GM12878 (cell line): Measurements from ENCODE around the gene HIP1. TPM values are rescaled to one million over a fixed set of nuclear protein-coding genes. Genes with fewer than 3 reads are reported as not detected.

Source experiments
- ATF2 ChIP-seq: IDR thresholded peaks from 2 replicates; pipeline ENCODE4 v1.6.1; 2012; ENCODE audit warnings: low read length, inconsistent platforms
- MTA2 ChIP-seq: fragments of 450-650 bp; IDR thresholded peaks from 2 replicates; pipeline ENCODE4 v1.6.1; 2016; ENCODE audit warnings: low read depth, mild to moderate bottlenecking, moderate library complexity
- NR2C1 ChIP-seq: fragments of 450-650 bp; IDR thresholded peaks from 2 replicates; pipeline ENCODE4 v1.6.1; 2017; ENCODE audit warnings: antibody characterized with exemption, mild to moderate bottlenecking, moderate library complexity
- NRF1 ChIP-seq: conservative IDR thresholded peaks from 2 replicates; pipeline ENCODE4 v1.6.1; 2011; ENCODE audit warnings: mild to moderate bottlenecking, low read depth, low read length, improper control_type of control experiment
- PAX5 ChIP-seq: IDR thresholded peaks from 2 replicates; pipeline ENCODE4 v1.6.1; 2011; ENCODE audit warnings: low read depth, low read length, borderline replicate concordance
- PRDM15 ChIP-seq: fragments of 450-650 bp; formaldehyde crosslinking; IDR thresholded peaks from 2 replicates; pipeline ENCODE4 v1.4.0; 2020; ENCODE audit warnings: mild to moderate bottlenecking, moderate library complexity
- polyA plus RNA-seq, 11 experiments: library from polyadenylated mRNA; depleted of rRNA in 4 of 11; unstranded in 6 of 11; stranded (reverse) in 5 of 11; fragments of >200 nt; fragmentation: Nextera tagmentation in 4 of 11; fragmentation: Illumina TruSeq in 1 of 11; extraction: Ambion mirVana in 4 of 11; extraction: Trizol in 1 of 11; gene quantifications; 1 replicate in 1 of 11; 2 replicates in 10 of 11; pipeline versions ENCODE4 v1.2.1 to v1.2.3, GENCODE V29; 2011 to 2016; ENCODE audit warnings: inconsistent platforms in 2 of 11, missing spikeins in 2 of 11, low read depth in 1 of 11
- total RNA-seq, 4 experiments: library from RNA; depleted of rRNA in 3 of 4; stranded (reverse); fragments of >200 nt in 3 of 4; fragmentation: Illumina TruSeq in 1 of 4; extraction: Trizol in 1 of 4; gene quantifications; 2 replicates each; pipeline versions ENCODE4 v1.2.1 to v1.2.3, GENCODE V29; 2013 to 2021
- TF ChIP-seq, protein P1 (sequence below): IDR thresholded peaks from 2 replicates; pipeline ENCODE4 v1.6.1; 2012; ENCODE audit warnings: improper control_type of control experiment, low read depth, low read length; ENCODE audit not compliant: insufficient replicate concordance
- TF ChIP-seq, protein P2 (sequence below): fragments of 450-650 bp; IDR thresholded peaks from 2 replicates; pipeline ENCODE4 v1.6.1; 2017; ENCODE audit warnings: mild to moderate bottlenecking, low read depth, inconsistent platforms; ENCODE audit not compliant: poor library complexity, severe bottlenecking

Gene HIP1
- total and polyA plus RNA-seq, 10 of the 15 experiments (the other 5 are each of a cell fraction or from before 2014, with no cell fraction given) = 1.2 to 9.7 (median 3.2) TPM

DNA sequence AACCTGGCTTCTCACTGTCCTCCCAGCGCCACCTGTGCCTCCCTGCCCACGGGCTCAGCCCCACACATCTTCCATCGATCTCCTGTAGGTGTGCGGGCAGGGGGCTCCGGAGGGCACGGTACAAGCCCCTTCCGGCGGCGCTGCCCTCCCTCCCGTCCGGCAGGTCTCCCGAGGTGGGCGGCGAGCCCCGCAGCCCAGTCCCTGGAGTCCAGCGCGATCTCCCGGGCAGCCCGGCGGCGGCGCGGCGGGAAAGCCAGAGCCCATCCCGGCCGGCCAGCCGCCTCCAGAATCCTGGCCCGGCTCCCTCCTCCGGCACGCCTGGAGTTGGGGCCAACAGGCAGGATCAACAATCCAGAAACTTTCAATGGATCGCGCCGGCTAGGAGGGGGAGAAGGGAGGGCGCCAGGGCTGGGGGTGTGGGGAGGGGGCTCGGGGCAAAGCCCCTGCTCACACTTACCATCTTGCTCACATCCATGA lies 100.1 kb downstream of the HIP1 start (continued):
- TF ChIP-seq, protein P1, sequence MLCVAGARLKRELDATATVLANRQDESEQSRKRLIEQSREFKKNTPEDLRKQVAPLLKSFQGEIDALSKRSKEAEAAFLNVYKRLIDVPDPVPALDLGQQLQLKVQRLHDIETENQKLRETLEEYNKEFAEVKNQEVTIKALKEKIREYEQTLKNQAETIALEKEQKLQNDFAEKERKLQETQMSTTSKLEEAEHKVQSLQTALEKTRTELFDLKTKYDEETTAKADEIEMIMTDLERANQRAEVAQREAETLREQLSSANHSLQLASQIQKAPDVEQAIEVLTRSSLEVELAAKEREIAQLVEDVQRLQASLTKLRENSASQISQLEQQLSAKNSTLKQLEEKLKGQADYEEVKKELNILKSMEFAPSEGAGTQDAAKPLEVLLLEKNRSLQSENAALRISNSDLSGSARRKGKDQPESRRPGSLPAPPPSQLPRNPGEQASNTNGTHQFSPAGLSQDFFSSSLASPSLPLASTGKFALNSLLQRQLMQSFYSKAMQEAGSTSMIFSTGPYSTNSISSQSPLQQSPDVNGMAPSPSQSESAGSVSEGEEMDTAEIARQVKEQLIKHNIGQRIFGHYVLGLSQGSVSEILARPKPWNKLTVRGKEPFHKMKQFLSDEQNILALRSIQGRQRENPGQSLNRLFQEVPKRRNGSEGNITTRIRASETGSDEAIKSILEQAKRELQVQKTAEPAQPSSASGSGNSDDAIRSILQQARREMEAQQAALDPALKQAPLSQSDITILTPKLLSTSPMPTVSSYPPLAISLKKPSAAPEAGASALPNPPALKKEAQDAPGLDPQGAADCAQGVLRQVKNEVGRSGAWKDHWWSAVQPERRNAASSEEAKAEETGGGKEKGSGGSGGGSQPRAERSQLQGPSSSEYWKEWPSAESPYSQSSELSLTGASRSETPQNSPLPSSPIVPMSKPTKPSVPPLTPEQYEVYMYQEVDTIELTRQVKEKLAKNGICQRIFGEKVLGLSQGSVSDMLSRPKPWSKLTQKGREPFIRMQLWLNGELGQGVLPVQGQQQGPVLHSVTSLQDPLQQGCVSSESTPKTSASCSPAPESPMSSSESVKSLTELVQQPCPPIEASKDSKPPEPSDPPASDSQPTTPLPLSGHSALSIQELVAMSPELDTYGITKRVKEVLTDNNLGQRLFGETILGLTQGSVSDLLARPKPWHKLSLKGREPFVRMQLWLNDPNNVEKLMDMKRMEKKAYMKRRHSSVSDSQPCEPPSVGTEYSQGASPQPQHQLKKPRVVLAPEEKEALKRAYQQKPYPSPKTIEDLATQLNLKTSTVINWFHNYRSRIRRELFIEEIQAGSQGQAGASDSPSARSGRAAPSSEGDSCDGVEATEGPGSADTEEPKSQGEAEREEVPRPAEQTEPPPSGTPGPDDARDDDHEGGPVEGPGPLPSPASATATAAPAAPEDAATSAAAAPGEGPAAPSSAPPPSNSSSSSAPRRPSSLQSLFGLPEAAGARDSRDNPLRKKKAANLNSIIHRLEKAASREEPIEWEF = no peak
- TF ChIP-seq PRDM15 (CRISPR knock-in tag) (no peak), NRF1 (no peak), ATF2 (no peak), NR2C1 (no peak), MTA2 (no peak), PAX5 (no peak)
- TF ChIP-seq, protein P2, sequence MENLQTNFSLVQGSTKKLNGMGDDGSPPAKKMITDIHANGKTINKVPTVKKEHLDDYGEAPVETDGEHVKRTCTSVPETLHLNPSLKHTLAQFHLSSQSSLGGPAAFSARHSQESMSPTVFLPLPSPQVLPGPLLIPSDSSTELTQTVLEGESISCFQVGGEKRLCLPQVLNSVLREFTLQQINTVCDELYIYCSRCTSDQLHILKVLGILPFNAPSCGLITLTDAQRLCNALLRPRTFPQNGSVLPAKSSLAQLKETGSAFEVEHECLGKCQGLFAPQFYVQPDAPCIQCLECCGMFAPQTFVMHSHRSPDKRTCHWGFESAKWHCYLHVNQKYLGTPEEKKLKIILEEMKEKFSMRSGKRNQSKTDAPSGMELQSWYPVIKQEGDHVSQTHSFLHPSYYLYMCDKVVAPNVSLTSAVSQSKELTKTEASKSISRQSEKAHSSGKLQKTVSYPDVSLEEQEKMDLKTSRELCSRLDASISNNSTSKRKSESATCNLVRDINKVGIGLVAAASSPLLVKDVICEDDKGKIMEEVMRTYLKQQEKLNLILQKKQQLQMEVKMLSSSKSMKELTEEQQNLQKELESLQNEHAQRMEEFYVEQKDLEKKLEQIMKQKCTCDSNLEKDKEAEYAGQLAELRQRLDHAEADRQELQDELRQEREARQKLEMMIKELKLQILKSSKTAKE = no peak
- TF ChIP-seq, all 136 proteins: peak for 0
